Spinal cord (tissue), 10 donors: Measurements from ENCODE around the gene ERC1. TPM values are rescaled to one million over a fixed set of nuclear protein-coding genes. Genes with fewer than 3 reads are reported as not detected.

ENCODE experiments used
- DNase-seq, 6 donors: peaks; one replicate each; pipeline versions ENCODE4 v3.0.0 to v3.0.0-alpha.2; 2013 to 2015; ENCODE audit warnings: low spot score in 6 of 6, low read depth in 4 of 6
- H3K27ac ChIP-seq: one replicate; pipeline ENCODE4 v1.5.1; 2013; ENCODE audit warnings: low read depth, low read length, control low read depth
- H3K27me3 ChIP-seq: one replicate; pipeline ENCODE4 v1.6.1; 2013; ENCODE audit warnings: low read length; ENCODE audit not compliant: control insufficient read depth, insufficient read depth
- H3K36me3 ChIP-seq: one replicate; pipeline ENCODE4 v1.6.1; 2013; ENCODE audit warnings: low read length; ENCODE audit not compliant: control insufficient read depth, insufficient read depth
- H3K4me1 ChIP-seq: one replicate; pipeline ENCODE4 v1.6.1; 2013; ENCODE audit warnings: low read length; ENCODE audit not compliant: control insufficient read depth, insufficient read depth
- H3K4me3 ChIP-seq: one replicate; pipeline ENCODE4 v1.5.1; 2013; ENCODE audit warnings: low read depth, low read length, control low read depth
- H3K9me3 ChIP-seq: one replicate; pipeline ENCODE4 v1.6.1; 2013; ENCODE audit warnings: low read length; ENCODE audit not compliant: control insufficient read depth, insufficient read depth
- WGBS: methylation state at CpG from one replicate; pipeline ENCODE4 v1.1.5; 2013; ENCODE audit warnings: missing lambda C conversion rate; ENCODE audit not compliant: insufficient coverage; 5-methylcytosine and 5-hydroxymethylcytosine counted together
- polyA plus RNA-seq, 2 donors: library from polyadenylated mRNA; unstranded; fragments of 120-200 nt; gene quantifications; one replicate each; pipeline ENCODE4 v1.2.1, GENCODE V29; 2013; ENCODE audit not compliant: insufficient read length in 2 of 2
- total RNA-seq, 2 donors: library from RNA; depleted of rRNA in 1 of 2; stranded (reverse); fragments of 120-200 nt in 1 of 2; fragments of >200 nt in 1 of 2; gene quantifications; one replicate each; pipeline versions ENCODE4 v1.2.3 to v1.2.4, GENCODE V29; 2013 to 2014
- donor health status: healthy.

The ERC1 gene
- total and polyA plus RNA-seq, 4 donors, result 44.3 to 75.5 (median 47.9) TPM

DNA sequence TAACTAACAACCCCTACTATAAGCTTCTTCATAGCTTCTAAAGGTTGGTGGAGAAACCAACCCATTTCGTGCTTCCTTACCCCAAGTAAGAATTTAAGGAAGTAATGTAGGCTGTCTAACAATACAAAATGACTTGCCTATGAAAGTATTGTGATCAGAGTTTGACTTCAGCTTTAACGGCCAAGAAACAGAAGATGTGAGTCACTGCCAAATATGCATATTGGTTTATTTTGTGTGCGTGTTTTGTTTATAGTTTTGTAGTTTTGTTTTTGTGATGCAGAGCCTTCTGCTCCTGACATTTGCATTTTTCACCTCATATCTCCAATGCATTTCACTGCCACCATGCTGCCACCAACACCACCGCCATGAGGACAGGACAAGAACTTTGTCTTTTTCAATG, 457.3 kb downstream of the ERC1 start:
- H3K27me3 ChIP-seq, result no peaks in the 10 kb centered on the region
- WGBS, result 80% methylated on average over 1 of the region's 4 CpGs
- no peak for DNase-seq
- no peaks in the 10 kb centered on the region for H3K9me3 ChIP-seq
- peaks cover 4% of the 10 kb centered on the region for H3K36me3 ChIP-seq
- H3K4me3 ChIP-seq, result no peak overlapping the region
- peaks cover 2% of the 10 kb centered on the region for H3K4me1 ChIP-seq
- no peak overlapping the region for H3K27ac ChIP-seq

DNA sequence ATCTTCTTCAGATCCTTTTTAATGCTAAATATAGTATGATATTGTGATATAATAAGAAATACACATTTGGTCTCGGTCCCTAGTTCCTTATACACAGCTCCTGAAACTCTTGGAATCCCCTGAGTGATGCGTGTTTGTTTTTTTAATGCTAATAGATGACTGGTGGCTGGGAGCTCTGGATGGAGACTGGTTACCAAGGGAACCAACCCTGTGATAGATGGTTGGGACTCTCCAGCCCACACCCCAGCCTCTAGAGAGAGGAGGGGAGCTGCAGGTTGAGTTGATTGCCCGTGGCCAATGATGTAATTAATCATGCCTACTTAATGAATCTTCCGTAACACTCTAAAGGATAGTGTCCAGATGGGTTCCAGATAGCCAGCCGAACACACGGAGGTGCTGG, 462.8 kb downstream of the ERC1 start:
- H3K4me3 ChIP-seq, result no peak overlapping the region
- peaks cover under 1% of the 10 kb centered on the region for H3K36me3 ChIP-seq
- DNase-seq, result peak in 1 of 6 donors; percentile 69
- 67% methylated on average over 1 of the region's 6 CpGs for WGBS
- H3K9me3 ChIP-seq, result no peaks in the 10 kb centered on the region
- no peak overlapping the region for H3K27ac ChIP-seq
- no peaks in the 10 kb centered on the region for H3K27me3 ChIP-seq
- H3K4me1 ChIP-seq, result peaks cover 3% of the 10 kb centered on the region

DNA sequence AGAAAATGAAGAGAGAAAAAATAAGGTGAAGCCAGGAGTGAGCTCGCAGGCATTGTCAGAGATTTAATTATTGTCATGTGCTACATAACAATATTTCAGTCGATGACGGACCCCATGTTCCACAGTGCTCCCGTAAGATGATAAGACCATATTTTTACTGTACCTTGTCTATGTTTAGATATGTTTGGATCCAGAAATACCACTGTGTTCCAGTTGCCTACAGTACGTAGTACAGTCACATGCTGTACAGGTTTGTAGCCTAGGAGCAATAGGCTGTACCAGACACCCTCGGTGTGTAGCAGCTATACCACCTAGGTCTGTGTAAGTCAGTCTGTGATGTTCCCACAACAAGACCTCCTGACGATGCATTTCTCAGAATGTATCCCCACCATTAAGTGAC, 465.9 kb downstream of the ERC1 start:
- H3K27me3 ChIP-seq, result no peaks in the 10 kb centered on the region
- no peak overlapping the region for H3K4me3 ChIP-seq
- no peaks in the 10 kb centered on the region for H3K9me3 ChIP-seq
- no peak overlapping the region for H3K27ac ChIP-seq
- peaks cover 3% of the 10 kb centered on the region for H3K4me1 ChIP-seq
- H3K36me3 ChIP-seq, result no peaks in the 10 kb centered on the region
- no CpG with 5 or more reads among the region's 7 CpGs for WGBS
- DNase-seq, result no peak

DNA sequence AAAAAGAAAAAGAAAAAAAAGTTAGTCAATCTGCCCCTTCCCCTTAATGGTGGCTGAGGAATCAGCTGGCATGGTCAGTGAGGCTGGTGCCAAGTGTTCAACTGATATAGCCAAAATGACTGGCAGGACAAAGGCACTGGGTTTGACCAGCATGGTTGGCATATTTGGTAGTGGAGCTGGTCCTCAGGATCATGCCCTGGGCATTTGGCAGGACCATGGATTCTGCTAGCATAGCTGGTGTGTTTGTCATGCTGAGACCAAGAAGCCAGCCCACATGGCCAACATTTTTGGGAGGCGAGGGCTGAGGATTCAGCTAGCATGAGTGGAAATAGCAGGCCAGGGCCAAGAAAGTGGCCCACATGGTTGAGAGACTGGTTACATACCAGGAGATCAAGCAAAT, 466.9 kb downstream of the ERC1 start:
- Histone ChIP-seq H3K9me3 (no peaks in the 10 kb centered on the region), H3K4me3 (no peak overlapping the region), H3K27me3 (no peaks in the 10 kb centered on the region), H3K4me1 (peaks cover 3% of the 10 kb centered on the region), H3K27ac (no peak overlapping the region), H3K36me3 (no peaks in the 10 kb centered on the region)
- WGBS, result 89% methylated on average over 1 of the region's 1 CpG
- no peak for DNase-seq

DNA sequence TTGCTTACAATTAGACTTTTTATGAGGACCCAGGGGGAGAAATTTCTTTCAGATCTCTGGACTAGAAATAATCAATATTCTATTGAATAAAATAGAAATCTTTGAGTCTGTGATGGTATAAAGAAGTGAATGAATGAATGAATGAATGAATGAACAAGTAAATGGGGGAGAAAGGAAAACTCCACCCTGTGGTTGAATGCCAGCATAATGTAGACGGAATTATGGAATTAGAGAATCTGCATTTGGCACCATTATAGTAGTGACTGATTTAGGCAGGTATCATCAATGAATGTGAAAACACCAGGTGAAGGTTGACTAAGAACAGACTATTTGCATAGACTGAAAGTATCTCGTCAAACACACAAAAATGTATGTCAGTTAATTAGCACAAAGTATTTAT, 468.3 kb downstream of the ERC1 start:
- no peak for DNase-seq
- no peak overlapping the region for H3K4me3 ChIP-seq
- H3K27me3 ChIP-seq, result no peaks in the 10 kb centered on the region
- H3K9me3 ChIP-seq, result no peaks in the 10 kb centered on the region
- no peaks in the 10 kb centered on the region for H3K4me1 ChIP-seq
- WGBS, result 88% methylated on average over 1 of the region's 2 CpGs
- H3K27ac ChIP-seq, result no peak overlapping the region
- no peaks in the 10 kb centered on the region for H3K36me3 ChIP-seq

DNA sequence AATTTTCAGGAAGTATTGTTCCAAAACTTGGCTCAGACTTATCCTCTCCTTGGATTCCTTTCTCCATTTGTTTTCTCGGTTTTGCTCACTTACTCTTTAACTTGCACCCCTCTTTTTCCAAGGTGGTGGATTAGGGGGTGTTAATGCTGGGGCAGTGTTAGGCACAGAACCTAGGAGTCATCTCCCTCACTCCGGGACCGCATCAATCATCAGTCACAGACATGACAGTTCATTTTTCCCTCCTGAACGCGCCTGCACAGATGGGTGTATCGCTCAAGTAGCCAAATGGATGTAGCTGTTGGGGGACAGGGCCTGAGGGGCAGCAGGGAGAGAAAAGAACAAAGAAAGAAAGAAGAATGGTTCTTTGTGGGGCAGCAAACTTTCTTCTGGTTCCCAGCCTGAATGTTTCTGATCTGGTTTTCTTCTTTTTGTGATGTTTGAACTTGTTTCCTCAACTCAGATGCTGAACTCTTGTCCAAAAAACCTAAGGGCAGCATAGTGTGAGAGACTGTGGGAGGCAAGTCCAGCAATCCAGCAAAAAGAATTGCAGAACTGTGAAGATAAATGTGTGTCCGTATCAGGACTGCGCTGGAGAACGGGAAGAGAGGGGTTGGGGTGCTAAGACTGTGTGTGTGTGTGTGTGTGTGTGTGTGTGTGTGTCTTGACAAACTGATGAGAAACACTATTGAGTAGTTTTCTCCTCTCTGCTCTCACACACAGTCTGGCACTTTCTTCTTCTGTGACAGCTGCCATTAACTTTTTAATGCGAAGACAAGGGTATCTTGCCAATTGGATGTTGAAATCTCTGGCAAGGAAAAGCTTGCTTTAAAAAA, 472.3 kb downstream of the ERC1 start:
- Histone ChIP-seq H3K27me3 (no peaks in the 10 kb centered on the region), H3K4me1 (no peaks in the 10 kb centered on the region), H3K4me3 (no peak overlapping the region), H3K9me3 (no peaks in the 10 kb centered on the region), H3K36me3 (no peaks in the 10 kb centered on the region), H3K27ac (no peak overlapping the region)
- WGBS, result no CpG with 5 or more reads among the region's 10 CpGs
- DNase-seq, result peak in 1 of 6 donors; percentile 71

DNA sequence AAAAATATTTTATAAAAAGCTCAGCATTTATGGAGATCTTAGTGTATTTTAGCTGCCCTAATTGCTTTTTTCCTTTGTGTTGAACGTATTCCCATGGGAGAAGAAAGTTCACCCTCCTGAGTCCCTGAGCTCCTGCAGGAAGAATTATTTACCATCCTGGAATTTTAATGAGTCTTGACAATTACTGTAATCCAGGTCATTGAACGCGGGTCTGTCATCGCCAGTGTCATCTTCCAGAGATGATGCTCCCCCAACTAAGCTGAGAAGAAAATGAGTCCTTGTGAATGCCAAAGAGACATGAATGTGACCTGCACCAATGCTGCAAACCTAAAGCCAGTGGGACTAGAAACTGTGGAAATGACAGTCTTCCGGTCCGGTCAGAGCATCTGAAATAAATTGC, 473.9 kb downstream of the ERC1 start:
- Histone ChIP-seq H3K27me3 (no peaks in the 10 kb centered on the region), H3K27ac (no peak overlapping the region), H3K9me3 (no peaks in the 10 kb centered on the region), H3K4me3 (no peak overlapping the region), H3K36me3 (peaks cover 3% of the 10 kb centered on the region), H3K4me1 (peaks cover 7% of the 10 kb centered on the region)
- 84% methylated on average over 3 of the region's 6 CpGs for WGBS
- no peak for DNase-seq

DNA sequence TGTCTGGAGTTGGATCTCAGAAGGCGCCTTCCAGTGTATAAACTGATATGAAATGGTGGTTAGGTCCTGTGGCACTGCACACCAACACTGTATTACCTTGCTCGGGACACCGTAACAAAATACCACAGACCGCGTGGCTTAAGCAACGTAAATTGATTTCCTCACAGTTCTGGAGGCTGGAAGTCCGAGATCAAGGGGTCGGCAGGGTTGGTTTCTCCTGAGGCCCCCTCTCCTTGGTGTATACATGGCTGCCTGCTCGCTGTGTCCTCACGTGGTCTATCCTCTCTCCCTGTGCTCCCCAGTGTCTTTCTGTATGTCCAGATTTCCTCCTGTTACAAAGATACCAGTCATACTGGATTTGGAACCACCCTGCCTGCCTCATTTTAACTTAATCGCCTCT, 475.0 kb downstream of the ERC1 start:
- no peak overlapping the region for H3K4me3 ChIP-seq
- H3K27ac ChIP-seq, result no peak overlapping the region
- 94% methylated on average over 9 of the region's 11 CpGs for WGBS
- no peaks in the 10 kb centered on the region for H3K27me3 ChIP-seq
- no peaks in the 10 kb centered on the region for H3K9me3 ChIP-seq
- peaks cover 3% of the 10 kb centered on the region for H3K36me3 ChIP-seq
- no peak for DNase-seq
- peaks cover 12% of the 10 kb centered on the region for H3K4me1 ChIP-seq

DNA sequence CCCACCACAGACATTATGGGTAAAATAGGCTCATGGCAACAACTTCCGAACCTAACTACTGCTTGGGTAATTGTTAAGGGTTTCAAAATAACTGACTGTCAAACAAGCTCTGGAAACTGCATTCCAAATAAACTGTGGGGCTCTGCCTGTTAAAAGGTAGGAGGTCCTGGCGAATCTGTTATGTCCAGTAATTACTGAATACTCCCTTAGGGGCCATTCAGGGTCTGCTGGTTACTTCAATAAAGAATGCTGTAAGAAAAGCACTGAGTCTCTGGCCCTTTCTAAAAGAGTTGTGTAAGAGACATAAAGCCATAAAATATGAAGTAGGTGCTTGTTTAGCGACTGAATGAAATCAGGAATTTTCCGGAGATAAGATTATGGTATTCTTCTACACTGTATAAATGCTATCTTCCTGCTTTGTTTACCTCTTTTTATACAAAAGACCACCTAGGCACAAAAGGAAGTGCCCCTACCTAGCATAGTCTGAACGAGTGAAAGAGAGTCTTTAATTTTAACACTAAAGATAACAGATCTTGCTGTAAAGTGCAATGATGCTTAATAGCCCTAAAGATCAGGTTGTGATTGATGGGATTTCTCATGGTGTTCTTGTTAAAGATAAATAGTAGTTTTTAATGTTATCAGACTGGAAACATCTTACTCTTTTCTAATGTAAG, 475.6 kb downstream of the ERC1 start:
- Histone ChIP-seq H3K27me3 (no peaks in the 10 kb centered on the region), H3K4me3 (no peak overlapping the region), H3K36me3 (peaks cover 3% of the 10 kb centered on the region), H3K27ac (no peak overlapping the region), H3K9me3 (no peaks in the 10 kb centered on the region), H3K4me1 (peaks cover 12% of the 10 kb centered on the region)
- 60% methylated on average over 1 of the region's 5 CpGs for WGBS
- peak in 1 of 6 donors; percentile 53 for DNase-seq

DNA sequence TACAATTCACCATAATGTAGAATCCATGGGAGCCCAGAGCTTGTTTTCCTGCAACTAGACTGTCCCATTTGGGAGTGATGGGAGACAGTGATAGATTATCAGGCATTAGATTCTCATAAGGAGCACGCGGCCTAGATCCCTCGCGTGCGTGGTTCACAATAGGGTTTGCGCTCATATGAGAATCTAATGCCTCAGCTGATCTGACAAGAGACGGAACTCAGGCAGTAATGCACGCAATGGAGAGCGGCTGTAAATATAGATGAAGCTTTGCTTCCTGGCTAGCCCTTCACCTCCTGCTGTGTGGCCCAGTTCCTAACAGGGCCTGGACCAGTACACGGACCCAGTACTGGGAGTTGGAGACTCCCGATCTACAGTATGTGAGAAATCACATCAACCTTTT, 476.7 kb downstream of the ERC1 start:
- WGBS, result 93% methylated on average over 9 of the region's 11 CpGs
- H3K36me3 ChIP-seq, result peaks cover 3% of the 10 kb centered on the region
- no peak for DNase-seq
- no peak overlapping the region for H3K4me3 ChIP-seq
- no peaks in the 10 kb centered on the region for H3K27me3 ChIP-seq
- H3K4me1 ChIP-seq, result peaks cover 12% of the 10 kb centered on the region
- no peaks in the 10 kb centered on the region for H3K9me3 ChIP-seq
- H3K27ac ChIP-seq, result no peak overlapping the region
